HG03108 (cell line): ENCODE results near the gene THRB.

Experiments
- ATAC-seq: cut with Tn5 transposase; IDR thresholded peaks from one replicate; pipeline ENCODE4 v1.9.1; 2021; ENCODE audit warnings: moderate library complexity; ENCODE audit not compliant: unreplicated experiment

Gene THRB

DNA sequence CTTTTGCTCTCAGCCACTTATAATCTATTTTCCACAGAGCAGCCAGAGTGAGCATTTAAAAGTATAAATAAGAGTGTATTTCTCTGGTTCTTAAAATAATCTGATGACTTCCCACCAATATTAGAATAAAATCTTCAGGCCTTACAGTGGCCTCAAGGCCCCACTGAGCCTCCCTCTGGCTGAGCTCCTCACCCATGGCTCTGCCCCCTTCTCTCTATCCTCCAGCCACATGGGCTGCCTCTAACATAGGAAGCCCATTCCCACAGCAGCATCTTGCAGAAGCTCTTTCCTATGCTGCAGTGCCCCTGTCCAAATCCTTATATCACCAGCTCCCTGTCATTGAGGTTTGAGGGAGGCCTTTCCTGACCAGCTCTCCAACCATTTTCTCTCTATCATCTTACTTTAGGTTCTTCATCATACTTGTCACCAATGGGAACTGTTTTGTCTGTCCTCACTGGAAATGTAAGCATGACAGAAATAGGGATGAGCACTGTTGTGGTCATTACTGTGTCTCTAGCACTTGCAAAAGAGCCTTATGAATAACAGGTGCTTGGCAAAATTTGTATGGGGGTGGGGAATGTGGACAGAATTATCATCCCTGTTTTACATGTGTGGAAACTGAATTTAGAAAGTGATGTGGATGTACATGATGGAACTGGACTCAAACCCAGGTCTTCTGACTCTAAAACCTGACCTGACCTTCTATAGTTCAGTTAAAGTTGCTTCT lies 299.0 kb downstream of the THRB start:
- ATAC-seq = no peak

GRCh38 chr3:24192469-24193056 lies 302.1 kb downstream of the THRB start:
- no peak for ATAC-seq

GRCh38 chr3:24191801-24192403 lies 302.7 kb downstream of the THRB start:
- no peak for ATAC-seq

GRCh38 chr3:24190256-24190655 lies 304.4 kb downstream of the THRB start:
- no peak for ATAC-seq

DNA sequence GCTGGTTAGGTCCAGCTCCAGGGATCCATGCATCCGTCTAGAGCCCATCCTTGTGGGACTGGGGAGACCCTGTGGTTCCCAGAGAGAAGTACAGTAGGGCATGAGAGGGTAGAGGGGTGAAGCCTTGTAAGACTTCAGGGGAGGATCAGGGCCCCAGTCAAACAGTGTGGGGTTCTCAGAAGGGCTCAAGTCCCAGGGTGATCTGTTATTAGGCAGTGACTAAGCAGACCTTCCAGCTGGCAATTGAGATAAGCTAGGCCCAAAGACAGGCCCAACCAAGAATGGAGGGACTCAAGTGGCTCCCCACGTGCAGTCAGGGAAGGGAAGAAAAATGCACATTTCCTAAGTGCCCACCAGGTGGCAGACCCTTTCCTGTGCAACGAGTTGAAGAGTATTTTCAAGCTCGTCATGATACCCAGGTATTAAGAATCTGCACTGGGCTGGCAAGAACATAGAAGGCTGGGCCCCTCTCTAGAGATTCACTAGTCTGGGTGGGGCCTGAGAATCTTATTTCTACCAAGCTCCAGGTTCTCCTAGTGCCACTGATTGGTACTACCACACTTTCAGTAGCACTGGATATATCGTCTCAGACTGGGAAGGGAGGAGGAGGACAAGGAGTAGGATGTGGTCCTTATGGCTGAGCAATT lies 308.8 kb downstream of the THRB start:
- peak; percentile 69 for ATAC-seq

GRCh38 chr3:24184528-24185176 lies 310.0 kb downstream of the THRB start:
- ATAC-seq = no peak

DNA sequence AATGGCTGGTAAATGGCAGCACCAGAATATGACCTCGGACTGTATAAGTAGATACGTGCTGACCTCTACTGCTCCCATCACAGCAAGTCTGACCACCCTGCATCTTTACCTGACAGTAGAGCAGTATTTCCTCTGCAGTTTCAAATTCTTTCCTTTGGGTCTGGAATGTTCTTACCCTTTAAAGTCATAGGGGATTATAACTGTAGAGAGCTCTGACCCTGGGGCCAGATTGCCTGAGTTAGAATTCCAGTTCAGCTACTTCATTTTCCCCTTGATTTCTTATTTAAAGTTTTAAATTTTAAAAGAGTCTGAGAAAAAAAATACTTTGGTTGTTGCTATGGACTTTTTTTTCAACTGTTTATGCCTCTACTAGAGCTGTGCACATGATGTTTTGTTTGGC lies 311.9 kb downstream of the THRB start:
- ATAC-seq = no peak

DNA sequence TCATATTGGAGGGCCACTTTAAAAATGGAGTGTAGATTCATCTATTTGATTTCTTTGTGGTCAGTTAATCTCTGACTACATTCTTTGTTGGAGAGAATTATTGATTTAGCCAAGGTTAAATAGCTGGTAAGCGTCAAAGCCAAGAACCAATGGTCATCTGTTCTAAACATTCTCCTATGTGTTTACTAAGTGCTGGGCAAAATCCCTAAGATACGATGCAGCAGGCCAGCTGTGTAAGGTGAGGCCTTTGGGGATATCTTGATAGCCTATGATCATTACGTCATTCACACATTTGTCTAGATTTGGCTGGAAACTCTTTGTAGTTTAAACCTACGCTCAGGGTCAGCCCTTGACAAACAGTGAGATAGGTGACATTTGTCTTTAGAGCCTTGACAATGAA lies 313.4 kb downstream of the THRB start:
- ATAC-seq = no peak

DNA sequence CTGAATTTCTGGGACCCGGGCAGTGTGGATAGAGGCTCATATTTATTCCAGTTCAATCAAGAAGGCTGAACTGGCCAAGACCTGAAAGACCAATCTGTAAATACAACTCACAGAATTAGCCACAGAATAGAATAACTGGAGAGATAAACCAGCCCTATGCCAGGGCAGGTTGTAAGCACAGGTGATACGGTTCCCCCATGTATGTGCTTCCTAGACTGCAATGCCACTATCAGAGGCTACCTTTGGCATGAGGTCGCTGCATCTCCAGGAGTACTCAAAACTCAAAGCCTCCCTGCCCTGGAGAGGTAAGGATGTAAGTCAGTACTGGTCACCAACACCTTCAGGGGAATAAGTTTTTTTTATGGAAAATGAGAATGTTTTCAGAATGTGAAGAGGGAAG lies 314.0 kb downstream of the THRB start:
- no peak for ATAC-seq

DNA sequence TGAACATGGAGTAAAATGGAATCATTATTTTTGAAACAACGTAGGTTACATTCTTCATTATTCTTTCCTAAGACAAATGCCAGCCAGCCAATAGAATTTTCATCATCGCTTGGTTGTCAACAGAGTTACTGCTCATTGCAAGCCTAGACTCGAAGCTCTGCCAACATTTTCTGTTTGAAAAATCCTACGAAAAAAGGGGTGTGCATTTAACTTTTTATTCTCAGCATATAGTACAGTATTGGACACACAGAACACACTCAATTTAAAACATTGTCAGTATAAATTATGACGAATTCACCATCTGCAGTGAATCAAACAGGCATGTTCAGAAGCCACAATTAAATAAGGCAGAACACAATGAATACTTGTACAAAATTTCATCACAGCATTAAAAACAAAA lies 317.4 kb downstream of the THRB start:
- no peak for ATAC-seq

GRCh38 chr3:24174614-24175013 lies 320.0 kb downstream of the THRB start:
- no peak for ATAC-seq

- ATAC-seq = no peak
These were observed 325.7 kb downstream of the THRB start for GRCh38 chr3:24168977-24169376.

DNA sequence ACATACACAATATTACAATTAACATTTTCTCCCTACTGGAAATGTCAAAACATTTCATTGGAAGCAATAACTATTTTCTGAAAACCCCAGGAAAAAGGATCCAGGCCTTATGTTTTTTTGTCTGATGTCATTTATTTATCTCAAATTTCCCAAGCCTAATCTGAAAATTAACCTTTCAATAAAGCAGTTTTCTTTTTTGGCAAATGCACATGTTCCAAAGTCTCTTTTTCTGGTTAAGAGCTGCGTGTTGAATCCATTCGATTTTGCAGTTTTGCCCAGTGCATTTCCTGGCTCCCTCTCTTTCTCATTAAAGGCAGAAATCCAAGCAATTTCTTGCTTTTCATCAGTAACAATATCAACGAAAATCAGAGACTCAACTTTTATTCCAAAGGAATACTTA lies 327.2 kb downstream of the THRB start:
- ATAC-seq = no peak

GRCh38 chr3:24166515-24166914 lies 328.1 kb downstream of the THRB start:
- no peak for ATAC-seq

GRCh38 chr3:24165603-24165982 lies 329.1 kb downstream of the THRB start:
- ATAC-seq = no peak

DNA sequence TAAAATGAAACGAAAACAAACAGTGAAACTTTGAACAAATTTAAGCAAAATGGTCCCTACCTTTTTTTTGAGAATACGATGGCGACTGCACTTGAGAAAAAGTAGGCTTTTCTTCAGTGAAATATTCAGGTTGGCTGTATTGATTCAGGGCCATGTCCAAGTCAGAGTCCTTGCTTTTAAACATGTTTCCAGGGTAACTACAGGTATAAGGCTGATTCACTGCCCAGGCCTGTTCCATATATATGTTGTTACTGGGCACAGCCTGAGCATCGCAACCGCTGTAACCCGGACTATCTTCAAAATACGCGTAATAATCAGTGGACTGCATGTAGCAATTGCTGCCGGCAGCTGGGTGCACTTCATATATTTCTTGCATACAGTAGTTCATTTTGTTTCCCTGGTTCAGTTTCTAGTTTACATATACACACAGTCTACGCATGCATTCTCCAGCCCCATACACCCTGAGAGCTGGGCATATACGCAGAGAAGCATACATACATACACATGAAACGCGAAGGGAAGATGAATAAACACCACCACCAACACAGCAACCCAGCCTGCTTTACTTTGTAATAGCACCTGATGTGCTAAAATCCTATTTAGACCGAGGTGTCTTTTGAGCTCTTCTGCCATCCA lies 329.6 kb downstream of the THRB start:
- no peak for ATAC-seq

- ATAC-seq = no peak
These were observed 331.7 kb downstream of the THRB start for GRCh38 chr3:24162929-24163328.

DNA sequence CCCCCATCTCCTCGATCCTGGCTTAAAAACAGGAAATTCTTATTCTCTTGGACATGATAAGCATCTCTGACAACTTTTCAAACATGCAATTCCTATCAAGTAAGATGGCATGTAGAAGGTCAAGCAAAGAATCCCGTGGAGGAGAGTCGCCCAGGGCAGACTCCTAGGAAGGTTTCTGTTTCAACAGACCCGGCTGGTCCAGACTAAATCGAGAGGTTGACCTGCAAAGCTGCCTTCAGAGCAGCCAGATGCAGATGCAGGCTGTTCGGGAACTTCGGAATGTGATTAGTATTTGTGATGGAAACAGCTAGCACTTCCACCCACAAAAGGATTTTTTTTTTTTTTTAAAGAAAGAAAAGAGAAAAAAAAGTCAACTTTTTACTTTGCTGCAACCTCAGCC lies 332.8 kb downstream of the THRB start:
- ATAC-seq = no peak

GRCh38 chr3:24160424-24161095 lies 334.1 kb downstream of the THRB start:
- no peak for ATAC-seq

DNA sequence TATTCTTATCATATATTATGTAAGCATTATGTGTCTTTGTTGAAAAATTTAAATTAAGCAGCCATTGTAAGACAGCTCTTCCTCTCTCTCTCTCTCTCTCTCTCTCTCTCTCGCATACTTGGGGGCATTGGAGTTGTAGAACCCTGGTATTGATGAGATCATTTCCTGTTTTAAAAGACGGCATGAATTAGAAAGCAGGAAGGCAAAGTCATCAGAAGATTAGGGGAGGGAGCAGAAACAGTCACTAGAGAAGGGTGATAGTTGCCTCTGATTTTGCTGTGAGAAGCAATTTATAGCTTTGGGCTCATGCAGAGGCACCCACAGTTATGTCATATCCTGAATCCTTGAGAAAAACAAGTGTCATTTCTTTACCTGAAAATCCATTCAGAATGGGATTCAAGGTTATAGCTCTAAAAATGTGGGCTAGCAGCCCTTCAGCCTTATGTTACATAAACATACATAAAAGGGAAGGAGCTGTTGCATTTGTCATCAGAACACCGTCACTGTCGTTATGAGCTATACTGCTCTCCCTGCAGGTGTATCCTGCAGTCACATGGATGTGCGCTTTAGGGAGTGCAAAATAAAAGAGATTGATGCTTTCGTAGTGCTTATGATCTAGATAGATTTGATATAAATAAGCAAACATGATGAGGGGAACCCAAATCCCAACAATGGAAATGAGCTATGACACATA lies 335.7 kb downstream of the THRB start:
- ATAC-seq = no peak
